ACC112 (cell line): ENCODE results near the gene ARFIP2.

Source experiments
- H2AFZ ChIP-seq: fragments of 200-600 bp; sonication (generic); one replicate; pipeline ENCODE4 v1.6.0; 2017; ENCODE audit warnings: antibody characterized with exemption, low read length; ENCODE audit not compliant: unreplicated experiment
- H3K27ac ChIP-seq: fragments of 200-600 bp; sonication (generic); 2 replicates; pipeline ENCODE4 v1.5.1; 2014; ENCODE audit warnings: low read depth, mild to moderate bottlenecking, antibody characterized with exemption, low read length, moderate library complexity
- H3K27me3 ChIP-seq: fragments of 200-600 bp; sonication (generic); 2 replicates; pipeline ENCODE4 v1.6.1; 2014; ENCODE audit warnings: mild to moderate bottlenecking, antibody characterized with exemption, low read length, moderate library complexity, mixed read lengths; ENCODE audit not compliant: insufficient read depth
- H3K36me3 ChIP-seq: fragments of 200-600 bp; sonication (generic); 2 replicates; pipeline ENCODE4 v1.6.1; 2016; ENCODE audit warnings: mild to moderate bottlenecking, antibody characterized with exemption, low read length, moderate library complexity, mixed read lengths; ENCODE audit not compliant: insufficient read depth
- H3K4me1 ChIP-seq: fragments of 200-600 bp; sonication (generic); one replicate; pipeline ENCODE4 v1.6.1; 2016; ENCODE audit warnings: low read length, mixed read lengths; ENCODE audit not compliant: insufficient read depth, unreplicated experiment, control insufficient read depth
- H3K4me3 ChIP-seq: fragments of 200-600 bp; sonication (generic); 2 replicates; pipeline ENCODE4 v1.5.1; 2014; ENCODE audit warnings: mild to moderate bottlenecking, low read depth, low read length
- H3K79me2 ChIP-seq: fragments of 200-600 bp; sonication (generic); one replicate; pipeline ENCODE4 v1.6.0; 2016; ENCODE audit warnings: low read length; ENCODE audit not compliant: control insufficient read depth, unreplicated experiment, insufficient read depth

Gene ARFIP2

DNA sequence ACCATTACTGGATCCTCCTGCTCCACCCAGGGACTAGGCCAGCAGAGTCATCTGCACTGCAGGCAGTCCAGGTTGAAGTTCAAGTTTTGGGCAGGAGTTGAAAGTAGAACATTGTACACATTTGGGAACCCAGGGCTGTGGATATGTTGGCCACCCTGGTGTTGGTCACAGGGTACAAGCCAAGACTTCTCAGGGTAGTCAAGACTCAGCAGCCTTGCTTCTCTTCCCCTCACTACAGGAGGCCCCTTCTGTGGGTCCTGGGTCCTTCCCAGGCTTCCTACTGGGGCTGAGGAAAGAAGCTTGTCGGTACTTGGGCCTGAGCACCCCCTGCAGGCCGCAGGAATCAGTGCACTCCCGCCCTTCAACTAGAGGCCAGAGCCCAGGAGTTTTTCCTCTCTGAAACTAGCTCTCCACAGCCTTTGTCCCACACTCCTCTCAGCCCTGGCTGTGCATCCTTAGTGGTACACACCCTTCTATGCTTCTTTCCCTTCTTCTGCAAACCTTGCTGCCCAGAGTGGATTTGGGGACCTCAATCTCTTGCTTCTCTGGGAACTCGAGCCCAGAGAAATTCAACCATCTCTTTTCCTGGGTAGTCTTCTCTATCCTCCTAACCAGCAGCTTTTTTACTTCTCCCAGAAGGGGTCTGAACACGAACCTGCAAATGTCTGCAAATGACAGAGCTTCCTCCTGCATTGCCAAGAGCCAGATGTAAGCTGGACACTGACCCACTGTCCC, 37.7 kb downstream of the ARFIP2 start:
- H3K4me3 ChIP-seq = no peak overlapping the region
- H3K4me1 ChIP-seq = no peaks in the 10 kb centered on the region
- no peaks in the 10 kb centered on the region for H3K36me3 ChIP-seq
- no peaks in the 10 kb centered on the region for H3K27me3 ChIP-seq
- H2AFZ ChIP-seq = no peak overlapping the region
- no peaks in the 10 kb centered on the region for H3K79me2 ChIP-seq
- no peak overlapping the region for H3K27ac ChIP-seq

- Histone ChIP-seq H3K4me1 (no peaks in the 10 kb centered on the region), H2AFZ (no peak overlapping the region), H3K27ac (no peak overlapping the region), H3K79me2 (no peaks in the 10 kb centered on the region), H3K4me3 (no peak overlapping the region), H3K27me3 (no peaks in the 10 kb centered on the region), H3K36me3 (no peaks in the 10 kb centered on the region)
Observed at GRCh38 chr11:6442441-6442840, 38.7 kb downstream of the ARFIP2 start.

DNA sequence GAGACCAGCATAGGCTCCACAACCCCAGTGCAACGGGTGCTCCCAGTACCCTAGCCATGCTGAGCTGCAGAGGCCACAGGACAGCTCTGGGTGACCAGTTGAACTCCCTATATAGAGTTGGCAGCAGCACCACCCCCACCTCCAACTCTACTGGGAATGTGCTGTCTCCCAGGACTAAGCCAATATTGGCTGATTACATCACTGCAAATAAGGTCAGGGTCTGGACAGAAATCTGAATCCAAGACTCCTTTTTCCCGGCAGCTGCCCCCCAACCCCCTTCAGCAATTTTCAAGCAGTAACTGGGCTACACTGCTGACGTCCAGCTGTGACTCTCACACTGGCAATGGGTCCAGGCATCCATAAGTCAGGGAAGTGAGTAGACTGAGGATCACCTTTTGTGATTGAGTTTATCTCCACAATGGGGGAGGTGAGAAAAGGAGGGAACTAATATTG, 40.2 kb downstream of the ARFIP2 start, which contains the start of gene HPX:
HPX (minus strand) TSS at position 82 of the 453 bp plus-strand sequence; CDS start at position 58, 24 bp downstream.
- Histone ChIP-seq H3K27me3 (no peaks in the 10 kb centered on the region), H2AFZ (no peak within 1 kb of the TSS), H3K79me2 (no peaks in the 10 kb centered on the region), H3K4me3 (no peak within 1 kb of the TSS), H3K4me1 (no peaks in the 10 kb centered on the region), H3K36me3 (no peaks in the 10 kb centered on the region), H3K27ac (no peak within 1 kb of the TSS)

GRCh38 chr11:6438979-6439571, 42.1 kb downstream of the ARFIP2 start:
- no peaks in the 10 kb centered on the region for H3K27me3 ChIP-seq
- H2AFZ ChIP-seq = peak overlapping the region; percentile 57
- H3K4me3 ChIP-seq = no peak overlapping the region
- H3K79me2 ChIP-seq = no peaks in the 10 kb centered on the region
- H3K4me1 ChIP-seq = no peaks in the 10 kb centered on the region
- no peak overlapping the region for H3K27ac ChIP-seq
- H3K36me3 ChIP-seq = no peaks in the 10 kb centered on the region

GRCh38 chr11:6437993-6438392, 43.1 kb downstream of the ARFIP2 start:
- H2AFZ ChIP-seq = no peak overlapping the region
- no peak overlapping the region for H3K27ac ChIP-seq
- H3K4me1 ChIP-seq = no peaks in the 10 kb centered on the region
- no peak overlapping the region for H3K4me3 ChIP-seq
- H3K79me2 ChIP-seq = no peaks in the 10 kb centered on the region
- no peaks in the 10 kb centered on the region for H3K36me3 ChIP-seq
- H3K27me3 ChIP-seq = no peaks in the 10 kb centered on the region

- Histone ChIP-seq H3K4me1 (peaks cover 5% of the 10 kb centered on the region), H3K27ac (no peak overlapping the region), H3K27me3 (no peaks in the 10 kb centered on the region), H3K4me3 (no peak overlapping the region), H3K79me2 (no peaks in the 10 kb centered on the region), H3K36me3 (no peaks in the 10 kb centered on the region), H2AFZ (no peak overlapping the region)
Observed at GRCh38 chr11:6437423-6437822, 43.7 kb downstream of the ARFIP2 start.

- Histone ChIP-seq H3K4me1 (peaks cover 17% of the 10 kb centered on the region), H2AFZ (no peak overlapping the region), H3K79me2 (no peaks in the 10 kb centered on the region), H3K27me3 (no peaks in the 10 kb centered on the region), H3K27ac (no peak overlapping the region), H3K36me3 (no peaks in the 10 kb centered on the region), H3K4me3 (no peak overlapping the region)
Observed at GRCh38 chr11:6433998-6434660, 47.0 kb downstream of the ARFIP2 start.

DNA sequence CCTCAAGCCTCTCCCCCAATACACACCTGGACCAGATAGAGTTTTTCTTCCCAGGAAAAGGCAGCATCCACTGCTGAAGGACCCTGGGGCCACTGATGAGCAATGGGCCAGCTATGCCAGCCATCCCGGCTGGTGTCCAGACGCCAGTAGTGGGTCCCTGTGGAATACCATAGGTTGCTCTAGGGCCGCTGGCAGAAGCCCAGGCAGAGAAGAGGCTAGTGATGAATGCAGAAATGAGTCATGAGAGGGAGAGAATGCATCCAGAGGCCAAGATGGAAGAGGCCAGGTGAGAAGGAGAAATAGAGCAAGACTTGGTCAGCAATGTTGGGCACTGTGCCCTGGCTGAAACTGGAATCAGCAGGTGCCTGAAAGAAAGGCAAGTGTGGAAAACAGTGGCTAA, 49.3 kb downstream of the ARFIP2 start:
- no peak overlapping the region for H3K27ac ChIP-seq
- H2AFZ ChIP-seq = no peak overlapping the region
- no peaks in the 10 kb centered on the region for H3K79me2 ChIP-seq
- H3K27me3 ChIP-seq = peaks cover under 1% of the 10 kb centered on the region; the same call in 1 of the 2 replicates
- no peak overlapping the region for H3K4me3 ChIP-seq
- H3K4me1 ChIP-seq = peaks cover 17% of the 10 kb centered on the region
- no peaks in the 10 kb centered on the region for H3K36me3 ChIP-seq

- no peak overlapping the region for H3K27ac ChIP-seq
- H3K79me2 ChIP-seq = no peaks in the 10 kb centered on the region
- H3K36me3 ChIP-seq = no peaks in the 10 kb centered on the region
- no peak overlapping the region for H3K4me3 ChIP-seq
- H3K27me3 ChIP-seq = peaks cover 29% of the 10 kb centered on the region
- no peak overlapping the region for H2AFZ ChIP-seq
- H3K4me1 ChIP-seq = peaks cover 13% of the 10 kb centered on the region
Observed at GRCh38 chr11:6427516-6427915, 53.6 kb downstream of the ARFIP2 start.
